H1 (cell line): ENCODE results near the gene C19orf67. TPM values are rescaled to one million over a fixed set of nuclear protein-coding genes. Genes with fewer than 3 reads are reported as not detected.

Experiments used
- SP1 ChIP-seq: IDR thresholded peaks from 2 replicates; pipeline ENCODE4 v1.6.1; 2011; ENCODE audit warnings: low read depth, low read length
- polyA plus RNA-seq, 7 experiments: library from polyadenylated mRNA; depleted of rRNA in 3 of 7; stranded (reverse) in 5 of 7; unstranded in 2 of 7; fragments of >200 nt in 5 of 7; fragments of 200-250 nt in 2 of 7; gene quantifications; 1 replicate in 5 of 7; 2 replicates in 1 of 7; 4 replicates in 1 of 7; pipeline versions ENCODE4 v1.2.1 to v1.2.3, GENCODE V29; 2011 to 2013; ENCODE audit warnings: missing spikeins in 2 of 7, mixed read lengths in 2 of 7
- total RNA-seq: library from RNA; stranded (reverse); fragmentation: NEBNext Ultra II Directional; extraction: Animal tissue kit (Norgen Biotek cat#: 25700); gene quantifications from 2 replicates; pipeline ENCODE4 v1.2.1, GENCODE V29; 2021

Gene C19orf67
- total and polyA plus RNA-seq, 2 of the 8 experiments (the other 6 are each of a cell fraction or from before 2014, with no cell fraction given) = 0.12 TPM; not detected in 1

- TF ChIP-seq SP1 = no peak
- TF ChIP-seq, all 59 proteins: peak for 0
Measured at GRCh38 chr19:14119644-14120496, 34.3 kb upstream of the C19orf67 start (continued).
